ENCODE measurements around the gene C11orf21.

GRCh38 chr11:2290351-2290841 lies 11.3 kb downstream of the C11orf21 start:
- TF ChIP-seq, protein P1, sequence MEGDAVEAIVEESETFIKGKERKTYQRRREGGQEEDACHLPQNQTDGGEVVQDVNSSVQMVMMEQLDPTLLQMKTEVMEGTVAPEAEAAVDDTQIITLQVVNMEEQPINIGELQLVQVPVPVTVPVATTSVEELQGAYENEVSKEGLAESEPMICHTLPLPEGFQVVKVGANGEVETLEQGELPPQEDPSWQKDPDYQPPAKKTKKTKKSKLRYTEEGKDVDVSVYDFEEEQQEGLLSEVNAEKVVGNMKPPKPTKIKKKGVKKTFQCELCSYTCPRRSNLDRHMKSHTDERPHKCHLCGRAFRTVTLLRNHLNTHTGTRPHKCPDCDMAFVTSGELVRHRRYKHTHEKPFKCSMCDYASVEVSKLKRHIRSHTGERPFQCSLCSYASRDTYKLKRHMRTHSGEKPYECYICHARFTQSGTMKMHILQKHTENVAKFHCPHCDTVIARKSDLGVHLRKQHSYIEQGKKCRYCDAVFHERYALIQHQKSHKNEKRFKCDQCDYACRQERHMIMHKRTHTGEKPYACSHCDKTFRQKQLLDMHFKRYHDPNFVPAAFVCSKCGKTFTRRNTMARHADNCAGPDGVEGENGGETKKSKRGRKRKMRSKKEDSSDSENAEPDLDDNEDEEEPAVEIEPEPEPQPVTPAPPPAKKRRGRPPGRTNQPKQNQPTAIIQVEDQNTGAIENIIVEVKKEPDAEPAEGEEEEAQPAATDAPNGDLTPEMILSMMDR (conservative IDR thresholded peaks at IDR 0.05 in 1 of 2, IDR thresholded peaks at IDR 0.05 in 1 of 2; ENCODE audit: extremely low read depth in 1 of 2, insufficient read depth in 1 of 2, low read depth in 1 of 2, low read length in 2 of 2), result no peak
- TF ChIP-seq EZH2 (IDR thresholded peaks at IDR 0.05; ENCODE audit: borderline replicate concordance, low read length), result no peak
